WTC11 (cell line): ENCODE data around the gene TELO2. TPM values are rescaled to one million over a fixed set of nuclear protein-coding genes. Genes with fewer than 3 reads are reported as not detected.

Experiments
- ATAC-seq: fragments of 200-7000 bp; cut with Tn5 transposase; 2 replicates; pipeline ENCODE4 v1.10.0; 2021; ENCODE audit warnings: mild to moderate bottlenecking, moderate library complexity
- CTCF ChIA-PET: fragments of 300-600 bp; sonication (Branson Sonifier 250); formaldehyde crosslinking; loops from one replicate; lab custom pipeline; 2021; ENCODE audit warnings: antibody characterized with exemption; lab: Charles Lee
- POLR2A ChIA-PET: fragments of 350-600 bp; sonication (Branson Sonifier 250); formaldehyde crosslinking; loops from one replicate; lab custom pipeline; 2021; ENCODE audit warnings: antibody characterized with exemption; lab: Charles Lee
- DNase-seq: peaks from one replicate; pipeline ENCODE4 v3.0.0; 2021; ENCODE audit warnings: low spot score
- H3K27ac Mint-ChIP-seq: 2 replicates; pipeline ENCODE4 v1.8.0; 2021; ENCODE audit warnings: mixed read lengths
- H3K27me3 Mint-ChIP-seq: 2 replicates; pipeline ENCODE4 v1.8.0; 2021; ENCODE audit warnings: low read depth, mild to moderate bottlenecking, moderate library complexity, mixed read lengths
- H3K36me3 Mint-ChIP-seq: 2 replicates; pipeline ENCODE4 v1.8.0; 2021; ENCODE audit warnings: mixed read lengths
- H3K4me1 Mint-ChIP-seq: 2 replicates; pipeline ENCODE4 v1.8.0; 2022; ENCODE audit warnings: mixed read lengths
- H3K4me3 Mint-ChIP-seq: 2 replicates; pipeline ENCODE4 v1.8.0; 2021; ENCODE audit warnings: mild to moderate bottlenecking, moderate library complexity, mixed read lengths
- H3K9me3 Mint-ChIP-seq: 2 replicates; pipeline ENCODE4 v1.8.0; 2021; ENCODE audit warnings: mixed read lengths
- AR ChIP-seq: fragments of 250-450 bp; sonication (Bioruptor Pico); IDR thresholded peaks from 2 replicates; pipeline ENCODE4 v1.9.0; 2021; ENCODE audit warnings: mild to moderate bottlenecking
- ATF1 ChIP-seq: sonication (generic); formaldehyde crosslinking; IDR thresholded peaks from 2 replicates; pipeline ENCODE4 v1.8.1; 2023; ENCODE audit warnings: mild to moderate bottlenecking, moderate library complexity, missing genetic modification reagents
- CREM ChIP-seq: sonication (generic); formaldehyde crosslinking; IDR thresholded peaks from 2 replicates; pipeline ENCODE4 v1.8.1; 2022; ENCODE audit warnings: mild to moderate bottlenecking, missing genetic modification reagents, moderate library complexity
- ELF4 ChIP-seq: sonication (generic); formaldehyde crosslinking; IDR thresholded peaks from 2 replicates; pipeline ENCODE4 v1.8.1; 2022; ENCODE audit warnings: low read depth, mild to moderate bottlenecking, moderate library complexity, missing genetic modification reagents
- FOXJ3 ChIP-seq: sonication (generic); formaldehyde crosslinking; IDR thresholded peaks from 2 replicates; pipeline ENCODE4 v1.9.0; 2021; ENCODE audit warnings: missing genetic modification reagents, mild to moderate bottlenecking, borderline replicate concordance
- IRF2 ChIP-seq: sonication (generic); formaldehyde crosslinking; IDR thresholded peaks from 2 replicates; pipeline ENCODE4 v1.8.0; 2022; ENCODE audit warnings: low read depth, missing genetic modification reagents, borderline replicate concordance
- JAZF1 ChIP-seq: fragments of 250-450 bp; sonication (Bioruptor Pico); IDR thresholded peaks from 2 replicates; pipeline ENCODE4 v1.9.0; 2021; ENCODE audit warnings: moderate library complexity, mild to moderate bottlenecking, inconsistent platforms
- MXD4 ChIP-seq: fragments of 250-450 bp; sonication (Bioruptor Pico); IDR thresholded peaks from 2 replicates; pipeline ENCODE4 v1.8.0; 2021; ENCODE audit warnings: mild to moderate bottlenecking, moderate library complexity, borderline replicate concordance
- NFATC4 ChIP-seq: fragments of 250-450 bp; sonication (Bioruptor Pico); IDR thresholded peaks from 2 replicates; pipeline ENCODE4 v1.9.0; 2021; ENCODE audit warnings: mild to moderate bottlenecking
- NR1H2 ChIP-seq: sonication (generic); formaldehyde crosslinking; IDR thresholded peaks from 2 replicates; pipeline ENCODE4 v1.9.0; 2021; ENCODE audit warnings: mild to moderate bottlenecking, moderate library complexity, missing genetic modification reagents
- PREB ChIP-seq: sonication (generic); formaldehyde crosslinking; IDR thresholded peaks from 2 replicates; pipeline ENCODE4 v1.8.1; 2022; ENCODE audit warnings: mild to moderate bottlenecking, missing genetic modification reagents, moderate library complexity, borderline replicate concordance
- SOX15 ChIP-seq: fragments of 250-450 bp; sonication (Bioruptor Pico); IDR thresholded peaks from 2 replicates; pipeline ENCODE4 v1.9.0; 2021; ENCODE audit warnings: mild to moderate bottlenecking
- TEAD1 ChIP-seq: sonication (generic); formaldehyde crosslinking; IDR thresholded peaks from 2 replicates; pipeline ENCODE4 v1.8.0; 2022; ENCODE audit warnings: mild to moderate bottlenecking, missing genetic modification reagents
- TP53 ChIP-seq: sonication (generic); formaldehyde crosslinking; IDR thresholded peaks from 2 replicates; pipeline ENCODE4 v1.8.1; 2023; ENCODE audit warnings: mild to moderate bottlenecking, missing genetic modification reagents
- ZBTB21 ChIP-seq: sonication (generic); formaldehyde crosslinking; IDR thresholded peaks from 2 replicates; pipeline ENCODE4 v1.8.1; 2023; ENCODE audit warnings: mild to moderate bottlenecking, missing genetic modification reagents, borderline replicate concordance
- ZNF121 ChIP-seq: sonication (generic); formaldehyde crosslinking; IDR thresholded peaks from 2 replicates; pipeline ENCODE4 v1.8.0; 2023; ENCODE audit warnings: missing genetic modification reagents
- ZNF219 ChIP-seq: sonication (generic); formaldehyde crosslinking; IDR thresholded peaks from 2 replicates; pipeline ENCODE4 v1.8.0; 2023; ENCODE audit warnings: missing genetic modification reagents, mild to moderate bottlenecking, borderline replicate concordance
- total RNA-seq: library from RNA; stranded (reverse); gene quantifications from 3 replicates; pipeline ENCODE4 v1.2.3, GENCODE V29; 2021
- TF ChIP-seq, protein P1 (sequence below): fragments of 250-450 bp; sonication (Bioruptor Pico); IDR thresholded peaks from 2 replicates; pipeline ENCODE4 v2.1.2; 2022; ENCODE audit warnings: mild to moderate bottlenecking, moderate library complexity
- TF ChIP-seq, protein P2 (sequence below): sonication (generic); formaldehyde crosslinking; IDR thresholded peaks from 2 replicates; pipeline ENCODE4 v1.8.1; 2022; ENCODE audit warnings: low read depth, mild to moderate bottlenecking, moderate library complexity, missing genetic modification reagents, borderline replicate concordance

Gene TELO2
- total RNA-seq, 1 experiment from 2014 or later: 86.7 TPM

DNA sequence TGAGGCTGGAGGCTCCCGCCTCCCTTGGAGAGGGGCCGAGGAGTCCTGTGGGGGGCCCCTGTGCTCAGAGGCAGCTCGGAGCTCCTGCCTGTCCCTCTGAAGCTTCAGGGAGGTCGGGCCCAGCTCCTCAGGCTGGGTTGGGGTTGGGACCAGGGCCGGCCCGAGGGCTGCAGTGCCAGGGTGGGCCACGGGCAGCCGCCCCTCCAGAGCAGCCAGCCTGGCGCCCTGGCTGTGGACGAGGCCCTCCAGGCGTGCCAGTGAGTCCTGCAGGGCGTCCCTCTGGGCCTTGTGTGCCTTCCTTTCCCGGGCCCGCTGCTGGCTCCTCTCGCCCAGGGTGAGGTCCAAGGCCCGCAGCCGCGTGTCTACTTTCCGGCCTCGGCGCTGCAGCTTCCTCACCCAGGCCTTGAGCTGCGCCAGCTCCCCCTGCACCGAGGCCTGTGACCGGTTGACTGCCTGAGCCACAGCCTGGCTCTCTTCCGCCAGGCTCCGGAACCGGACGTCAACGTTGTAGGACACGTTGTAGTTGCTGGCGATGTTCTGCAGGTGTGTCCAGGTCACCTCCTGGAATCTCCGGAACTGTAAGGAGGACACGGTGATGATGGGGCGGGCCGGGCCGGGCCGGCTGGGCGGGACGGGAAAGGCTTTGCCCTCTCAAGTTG lies 5.6 kb upstream of the TELO2 start (continued):
- TF ChIP-seq NR1H2 (CRISPR knock-in tag): no peak
- TF ChIP-seq, protein P1, sequence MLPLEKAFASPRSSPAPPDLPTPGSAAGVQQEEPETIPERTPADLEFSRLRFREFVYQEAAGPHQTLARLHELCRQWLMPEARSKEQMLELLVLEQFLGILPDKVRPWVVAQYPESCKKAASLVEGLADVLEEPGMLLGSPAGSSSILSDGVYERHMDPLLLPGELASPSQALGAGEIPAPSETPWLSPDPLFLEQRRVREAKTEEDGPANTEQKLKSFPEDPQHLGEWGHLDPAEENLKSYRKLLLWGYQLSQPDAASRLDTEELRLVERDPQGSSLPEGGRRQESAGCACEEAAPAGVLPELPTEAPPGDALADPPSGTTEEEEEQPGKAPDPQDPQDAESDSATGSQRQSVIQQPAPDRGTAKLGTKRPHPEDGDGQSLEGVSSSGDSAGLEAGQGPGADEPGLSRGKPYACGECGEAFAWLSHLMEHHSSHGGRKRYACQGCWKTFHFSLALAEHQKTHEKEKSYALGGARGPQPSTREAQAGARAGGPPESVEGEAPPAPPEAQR (CRISPR knock-in tag): no peak
- TF ChIP-seq TEAD1 (CRISPR knock-in tag): no peak
- TF ChIP-seq FOXJ3 (CRISPR knock-in tag): no peak

- CTCF ChIA-PET: no interaction called here
- no peak for TF ChIP-seq ELF4 (CRISPR knock-in tag)
- no peak for TF ChIP-seq ZNF219 (CRISPR knock-in tag)
- TF ChIP-seq PREB (CRISPR knock-in tag): no peak
- TF ChIP-seq SOX15 (CRISPR knock-in tag): no peak
- no peak for TF ChIP-seq NFATC4
- TF ChIP-seq ATF1: no peak
- no peak for TF ChIP-seq NR1H2 (CRISPR knock-in tag)
- TF ChIP-seq ZBTB21 (CRISPR knock-in tag): no peak
- no peak for TF ChIP-seq CREM (CRISPR knock-in tag)
- TF ChIP-seq TP53 (CRISPR knock-in tag): no peak
- no peak for TF ChIP-seq JAZF1 (CRISPR knock-in tag)
- TF ChIP-seq, all 79 proteins: peak for 0
- Mint-ChIP-seq H3K4me1 (peaks cover 6% of the 10 kb centered on the region; the same call in 1 of the 2 replicates), H3K27ac (no peak overlapping the region), H3K27me3 (peaks cover 8% of the 10 kb centered on the region), H3K4me3 (no peak overlapping the region), H3K36me3 (no peaks in the 10 kb centered on the region), H3K9me3 (no peaks in the 10 kb centered on the region)
- no peak for ATAC-seq
- no peak for DNase-seq
- POLR2A ChIA-PET: no interaction called here
These were observed 5.0 kb upstream of the TELO2 start for GRCh38 chr16:1488054-1488601.

DNA sequence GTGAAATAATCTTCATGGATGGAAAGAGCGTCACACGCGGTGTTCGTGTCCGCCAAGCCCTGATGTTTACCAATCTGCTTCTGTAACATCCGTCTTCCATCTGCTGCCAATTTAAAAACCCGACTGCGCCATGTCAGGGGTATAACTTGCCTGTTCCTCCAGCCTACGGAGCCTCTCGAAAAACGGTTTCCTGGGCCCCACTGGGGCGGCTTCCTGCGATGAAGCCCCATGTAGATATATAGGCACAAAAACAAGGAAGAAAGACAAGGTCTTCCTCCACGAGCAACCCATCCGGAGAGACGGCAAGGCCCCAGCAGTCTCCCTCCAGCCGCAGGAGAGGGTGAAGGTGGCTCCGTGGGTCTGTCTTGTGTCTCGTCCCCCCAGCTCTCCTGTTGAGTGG lies 4.5 kb upstream of the TELO2 start, which contains the start of gene PTX4:
PTX4 (minus strand) TSS at position 326 of the 400 bp plus-strand sequence; CDS start at position 291, 35 bp downstream.
- Mint-ChIP-seq H3K27ac (no peak within 1 kb of the TSS), H3K27me3 (peaks cover 3% of the 10 kb centered on the region; the same call in 1 of the 2 replicates), H3K36me3 (no peaks in the 10 kb centered on the region), H3K4me3 (no peak within 1 kb of the TSS), H3K4me1 (peaks cover 6% of the 10 kb centered on the region; the same call in 1 of the 2 replicates), H3K9me3 (no peaks in the 10 kb centered on the region)
- DNase-seq (no peak), ATAC-seq (no peak)
- no peak for TF ChIP-seq ELF4 (CRISPR knock-in tag)
- CTCF ChIA-PET: no interaction called here
- POLR2A ChIA-PET: no interaction called here

DNA sequence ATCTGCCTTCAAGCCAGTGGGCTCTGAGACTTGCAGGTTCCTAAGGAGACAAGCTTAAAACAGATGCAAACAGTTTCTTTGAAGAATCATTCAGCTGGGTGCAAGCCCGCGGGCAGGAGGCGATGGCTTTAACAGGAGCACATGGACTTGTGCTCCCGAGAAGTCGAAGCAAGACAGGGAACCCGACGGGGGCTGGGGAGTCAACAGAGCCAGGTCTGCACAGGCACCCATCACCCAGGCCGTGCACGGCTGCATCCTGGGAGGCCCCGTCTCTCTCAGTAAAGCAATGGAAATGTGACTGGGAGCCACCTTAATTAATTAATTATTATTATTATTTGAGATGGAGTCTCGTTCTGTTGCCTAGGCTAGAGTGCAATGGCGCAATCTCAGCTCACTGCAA lies 4.1 kb upstream of the TELO2 start:
- DNase-seq (no peak), ATAC-seq (no peak)
- ChIA-PET CTCF (no interaction called here), POLR2A (no interaction called here)
- H3K27me3 Mint-ChIP-seq: no peaks in the 10 kb centered on the region
- no peak overlapping the region for H3K4me3 Mint-ChIP-seq
- H3K36me3 Mint-ChIP-seq: no peaks in the 10 kb centered on the region
- peaks cover 6% of the 10 kb centered on the region; the same call in 1 of the 2 replicates for H3K4me1 Mint-ChIP-seq
- no peak for TF ChIP-seq IRF2 (CRISPR knock-in tag)
- TF ChIP-seq MXD4 (CRISPR knock-in tag): no peak
- no peak for TF ChIP-seq ZNF121
- no peak for TF ChIP-seq AR (CRISPR knock-in tag)
- TF ChIP-seq, protein P2, sequence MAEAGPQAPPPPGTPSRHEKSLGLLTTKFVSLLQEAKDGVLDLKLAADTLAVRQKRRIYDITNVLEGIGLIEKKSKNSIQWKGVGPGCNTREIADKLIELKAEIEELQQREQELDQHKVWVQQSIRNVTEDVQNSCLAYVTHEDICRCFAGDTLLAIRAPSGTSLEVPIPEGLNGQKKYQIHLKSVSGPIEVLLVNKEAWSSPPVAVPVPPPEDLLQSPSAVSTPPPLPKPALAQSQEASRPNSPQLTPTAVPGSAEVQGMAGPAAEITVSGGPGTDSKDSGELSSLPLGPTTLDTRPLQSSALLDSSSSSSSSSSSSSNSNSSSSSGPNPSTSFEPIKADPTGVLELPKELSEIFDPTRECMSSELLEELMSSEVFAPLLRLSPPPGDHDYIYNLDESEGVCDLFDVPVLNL (CRISPR knock-in tag): no peak
- TF ChIP-seq ATF1: no peak
- no peaks in the 10 kb centered on the region for H3K9me3 Mint-ChIP-seq
- H3K27ac Mint-ChIP-seq: no peak overlapping the region
